Renal cortical epithelial cell (primary cell): ENCODE results near the gene DZIP1L. TPM values are rescaled to one million over a fixed set of nuclear protein-coding genes. Genes with fewer than 3 reads are reported as not detected.
"Not testable (repeated sequence)": the region's sequence is repeated elsewhere in the genome, so short reads cannot be mapped to it uniquely, and the experiment has no call there.

Experiments
- DNase-seq: peaks from one replicate; pipeline ENCODE4 v3.0.0-alpha.2; 2011; ENCODE audit warnings: low read depth
- total RNA-seq: library from RNA; depleted of rRNA; stranded (reverse); fragments of >200 nt; gene quantifications from 2 replicates; pipeline ENCODE4 v1.2.3, GENCODE V29; 2014

Gene DZIP1L
- 9.0 and 21.5 TPM in 2 replicates for total RNA-seq

- DNase-seq: peak; percentile 71
Measured at GRCh38 chr3:138114988-138115971, at the start of gene DZIP1L. Gene DZIP1L (minus strand): TSS chr3:138115608. CDS start chr3:138103971, 11,637 bp downstream.

GRCh38 chr3:138165061-138165460, 49.7 kb upstream of the DZIP1L start:
- DNase-seq: no peak

GRCh38 chr3:138157743-138158142, 42.3 kb upstream of the DZIP1L start:
- DNase-seq: no peak

GRCh38 chr3:138154534-138154933, 39.1 kb upstream of the DZIP1L start:
- DNase-seq: no peak

- no peak for DNase-seq
Measured at GRCh38 chr3:138148503-138148902, 33.1 kb upstream of the DZIP1L start.

- DNase-seq: not testable (repeated sequence)
Measured at GRCh38 chr3:138142181-138142580, 26.8 kb upstream of the DZIP1L start.

- no peak for DNase-seq
Measured at GRCh38 chr3:138140940-138141339, 25.5 kb upstream of the DZIP1L start.

GRCh38 chr3:138139691-138140090, 24.3 kb upstream of the DZIP1L start:
- no peak for DNase-seq

- no peak for DNase-seq
Measured at GRCh38 chr3:138137861-138138260, 22.5 kb upstream of the DZIP1L start.

- no peak for DNase-seq
Measured at GRCh38 chr3:138136201-138136600, 20.8 kb upstream of the DZIP1L start.

- DNase-seq: no peak
Measured at GRCh38 chr3:138135833-138136194, 20.4 kb upstream of the DZIP1L start.

GRCh38 chr3:138135146-138135832, 19.9 kb upstream of the DZIP1L start:
- DNase-seq: no peak

GRCh38 chr3:138132239-138132638, 16.8 kb upstream of the DZIP1L start, which contains the start of gene A4GNT:
Gene A4GNT (minus strand): TSS chr3:138132390. CDS start chr3:138131256, 1,134 bp downstream.
- DNase-seq: peak; percentile 86

- DNase-seq: no peak
Measured at GRCh38 chr3:138127636-138128365, 12.4 kb upstream of the DZIP1L start.

- peak; percentile 82 for DNase-seq
Measured at GRCh38 chr3:138125548-138126221, 10.3 kb upstream of the DZIP1L start.

- peak; percentile 13 for DNase-seq
Measured at GRCh38 chr3:138124706-138125355, 9.4 kb upstream of the DZIP1L start.

- no peak for DNase-seq
Measured at GRCh38 chr3:138124188-138124587, 8.8 kb upstream of the DZIP1L start.

- DNase-seq: no peak
Measured at GRCh38 chr3:138119423-138119766, 4.0 kb upstream of the DZIP1L start.

GRCh38 chr3:138118612-138119422, 3.4 kb upstream of the DZIP1L start:
- DNase-seq: peak; percentile 70

- DNase-seq: peak; percentile 33
Measured at GRCh38 chr3:138114431-138114918, 933 bp downstream of the DZIP1L start.
